Stomach (tissue), 9 donors: ENCODE results near the gene OXER1. TPM values are rescaled to one million over a fixed set of nuclear protein-coding genes. Genes with fewer than 3 reads are reported as not detected.

Experiments
- DNase-seq, 2 donors: peaks; one replicate each; pipeline versions ENCODE4 v3.0.0 to v3.0.0-alpha.2; 2013 to 2019
- H3K27ac ChIP-seq, 5 donors: fragments of 200-600 bp in 4 of 5; sonication (generic) in 4 of 5; one replicate each; pipeline ENCODE4 v1.5.1; 2013 to 2019; ENCODE audit warnings: mild to moderate bottlenecking in 1 of 5, moderate library complexity in 1 of 5
- H3K27me3 ChIP-seq, 3 donors: fragments of 200-600 bp; sonication (generic); one replicate each; pipeline ENCODE4 v1.5.1; 2017 to 2019; ENCODE audit warnings: mixed run types in 1 of 3
- H3K36me3 ChIP-seq, 4 donors: fragments of 200-600 bp; sonication (generic); 1 replicate in 3 of 4; 2 replicates in 1 of 4; pipeline ENCODE4 v1.5.1; 2016 to 2019
- H3K4me1 ChIP-seq, 4 donors: fragments of 200-600 bp; sonication (generic); one replicate each; pipeline ENCODE4 v1.5.1; 2016 to 2019
- H3K4me3 ChIP-seq, 4 donors: fragments of 200-600 bp; sonication (generic) in 3 of 4; one replicate each; pipeline ENCODE4 v1.5.1; 2016 to 2019; ENCODE audit warnings: mild to moderate bottlenecking in 1 of 4
- H3K9me3 ChIP-seq, 4 donors: fragments of 200-600 bp; sonication (generic); one replicate each; pipeline ENCODE4 v1.5.1; 2016 to 2019
- EP300 ChIP-seq: sonication (generic); formaldehyde crosslinking; IDR thresholded peaks from one replicate; pipeline ENCODE4 v1.6.1; 2017; ENCODE audit warnings: antibody characterized with exemption
- POLR2A ChIP-seq, 4 donors: fragments of 450-650 bp; IDR thresholded peaks; one replicate each; pipeline ENCODE4 v1.6.1; 2016; ENCODE audit warnings: antibody characterized with exemption in 4 of 4, control low read depth in 2 of 4, mild to moderate bottlenecking in 1 of 4, moderate library complexity in 1 of 4
- POLR2AphosphoS5 ChIP-seq, 3 donors: sonication (generic); formaldehyde crosslinking; IDR thresholded peaks; one replicate each; pipeline ENCODE4 v1.6.1; 2016; ENCODE audit warnings: antibody characterized with exemption in 3 of 3
- WGBS, 5 donors: extraction: QIAGEN DNeasy Blood & Tissue Kit in 3 of 5; methylation state at CpG; one replicate each; pipeline versions ENCODE4 v1.1.5 to v1.1.7; 2013 to 2018; 5-methylcytosine and 5-hydroxymethylcytosine counted together
- intact Hi-C: fragments of 100-400 bp; cut with DNase I; formaldehyde crosslinking; loops from one replicate; pipeline ENCODE4 v1.15.1; 2023; ENCODE audit warnings: low total_unique reads
- polyA plus RNA-seq, 3 donors: library from polyadenylated mRNA; stranded (reverse); fragments of 200-250 nt; gene quantifications; one replicate each; pipeline ENCODE4 v1.2.3, GENCODE V29; 2013
- total RNA-seq, 5 donors: library from RNA; depleted of rRNA; stranded (reverse); fragments of >200 nt; gene quantifications; one replicate each; pipeline versions ENCODE4 v1.1.0 to v1.2.3, GENCODE V29; 2014 to 2016
- TF ChIP-seq, protein P1 (sequence below), 7 experiments: fragments of 450-650 bp in 4 of 7; fragments of 200-600 bp in 3 of 7; sonication (generic) in 3 of 7; IDR thresholded peaks; one replicate each; pipeline ENCODE4 v1.5.1; 2016 to 2019; ENCODE audit warnings: antibody characterized with exemption in 7 of 7, control low read depth in 2 of 7, mild to moderate bottlenecking in 1 of 7
- donor health status: healthy with polysubstance abuse.
- donor health status: Bipolar disorder and iron deficiency.
- donor health status: healthy.

The OXER1 gene
- total and polyA plus RNA-seq, 8 donors = 0.46 to 7.8 (median 1.5) TPM; not detected in 2

- WGBS, 5 donors = 89 to 98% (median 95%) methylated on average over 2 of the region's 2 CpGs
- no peak overlapping the region for H3K4me3 ChIP-seq
- TF ChIP-seq, protein P1, sequence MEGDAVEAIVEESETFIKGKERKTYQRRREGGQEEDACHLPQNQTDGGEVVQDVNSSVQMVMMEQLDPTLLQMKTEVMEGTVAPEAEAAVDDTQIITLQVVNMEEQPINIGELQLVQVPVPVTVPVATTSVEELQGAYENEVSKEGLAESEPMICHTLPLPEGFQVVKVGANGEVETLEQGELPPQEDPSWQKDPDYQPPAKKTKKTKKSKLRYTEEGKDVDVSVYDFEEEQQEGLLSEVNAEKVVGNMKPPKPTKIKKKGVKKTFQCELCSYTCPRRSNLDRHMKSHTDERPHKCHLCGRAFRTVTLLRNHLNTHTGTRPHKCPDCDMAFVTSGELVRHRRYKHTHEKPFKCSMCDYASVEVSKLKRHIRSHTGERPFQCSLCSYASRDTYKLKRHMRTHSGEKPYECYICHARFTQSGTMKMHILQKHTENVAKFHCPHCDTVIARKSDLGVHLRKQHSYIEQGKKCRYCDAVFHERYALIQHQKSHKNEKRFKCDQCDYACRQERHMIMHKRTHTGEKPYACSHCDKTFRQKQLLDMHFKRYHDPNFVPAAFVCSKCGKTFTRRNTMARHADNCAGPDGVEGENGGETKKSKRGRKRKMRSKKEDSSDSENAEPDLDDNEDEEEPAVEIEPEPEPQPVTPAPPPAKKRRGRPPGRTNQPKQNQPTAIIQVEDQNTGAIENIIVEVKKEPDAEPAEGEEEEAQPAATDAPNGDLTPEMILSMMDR (IDR thresholded peaks at IDR 0.05) = no peak
- TF ChIP-seq EP300 (no peak), POLR2A (IDR thresholded peaks at IDR 0.05) (no peak), POLR2AphosphoS5 (IDR thresholded peaks at IDR 0.05) (no peak)
- H3K36me3 ChIP-seq = peaks cover 0 to 21% (median 13%) of the 10 kb centered on the region in 4 donors
- no peak for DNase-seq
- intact Hi-C loops = no loop called here
- no peak overlapping the region for H3K27ac ChIP-seq
- H3K4me1 ChIP-seq = peaks cover 0 to 17% (median 8%) of the 10 kb centered on the region in 4 donors
- H3K27me3 ChIP-seq = no peaks in the 10 kb centered on the region
- peaks cover 0 to 6% (median 0%) of the 10 kb centered on the region in 4 donors for H3K9me3 ChIP-seq
Observed at GRCh38 chr2:42726680-42727079, 37.3 kb downstream of the OXER1 start.

DNA sequence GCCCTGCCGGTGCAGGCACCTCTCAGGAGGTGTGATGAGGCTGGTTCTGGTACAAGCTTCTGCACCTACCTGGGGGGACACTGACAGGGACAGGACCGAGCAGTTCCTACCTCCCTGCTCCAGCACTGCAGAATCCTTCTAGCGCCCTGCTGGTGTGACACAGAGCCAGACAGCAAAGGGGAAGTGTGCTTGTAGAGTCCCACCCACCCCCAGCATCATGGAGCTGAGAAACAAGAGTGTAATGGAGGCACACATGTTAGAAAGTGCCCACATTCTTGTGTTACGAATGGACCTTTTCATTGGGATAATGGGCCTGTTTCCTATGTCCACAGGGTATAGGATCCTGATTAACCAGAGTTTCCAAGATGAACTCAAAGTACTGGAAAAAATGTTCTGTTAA, 38.3 kb downstream of the OXER1 start:
- Histone ChIP-seq H3K36me3 (peaks cover 0 to 21% (median 13%) of the 10 kb centered on the region in 4 donors), H3K27ac (no peak overlapping the region), H3K27me3 (no peaks in the 10 kb centered on the region), H3K9me3 (peaks cover 0 to 6% (median 0%) of the 10 kb centered on the region in 4 donors), H3K4me3 (no peak overlapping the region), H3K4me1 (peaks cover 0 to 20% (median 8%) of the 10 kb centered on the region in 4 donors)
- intact Hi-C loops = no loop called here
- WGBS, 5 donors = 77 to 90% (median 89%) methylated on average over 3 to 4 of the region's 4 CpGs
- peak in 1 of 2 donors; percentile 11 for DNase-seq
- TF ChIP-seq, protein P1 (IDR thresholded peaks at IDR 0.05) = no peak
- TF ChIP-seq POLR2AphosphoS5 (IDR thresholded peaks at IDR 0.05) (no peak), POLR2A (IDR thresholded peaks at IDR 0.05) (no peak), EP300 (no peak)

DNA sequence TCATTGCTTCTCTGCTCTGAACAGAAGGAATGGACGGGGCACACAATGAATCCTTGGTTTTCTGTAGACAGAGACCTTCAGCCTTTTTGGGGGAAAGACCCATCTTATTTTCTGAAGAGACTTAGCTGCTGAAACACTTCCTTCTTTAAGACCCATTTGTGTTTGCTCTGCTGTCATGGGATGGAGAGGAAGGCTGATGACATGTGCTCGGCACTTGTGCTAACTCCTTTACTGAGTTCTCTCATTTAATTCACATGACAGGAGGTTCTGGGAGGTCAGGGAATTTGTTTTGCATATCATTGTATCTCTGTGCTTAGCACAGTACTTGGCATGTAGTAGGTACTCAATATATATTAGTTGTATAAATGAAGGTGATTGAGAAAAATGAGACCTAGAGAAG, 39.0 kb downstream of the OXER1 start:
- H3K36me3 ChIP-seq = peaks cover 0 to 21% (median 13%) of the 10 kb centered on the region in 4 donors
- no peak for DNase-seq
- no peak overlapping the region for H3K27ac ChIP-seq
- peaks cover 0 to 20% (median 8%) of the 10 kb centered on the region in 4 donors for H3K4me1 ChIP-seq
- no peak overlapping the region for H3K4me3 ChIP-seq
- TF ChIP-seq POLR2A (IDR thresholded peaks at IDR 0.05) (no peak), EP300 (no peak), POLR2AphosphoS5 (IDR thresholded peaks at IDR 0.05) (no peak)
- TF ChIP-seq, protein P1 (IDR thresholded peaks at IDR 0.05) = no peak
- 93 to 95% (median 93%) methylated on average over 2 of the region's 2 CpGs for WGBS, 5 donors
- intact Hi-C loops = no loop called here
- H3K27me3 ChIP-seq = no peaks in the 10 kb centered on the region
- peaks cover 0 to 6% (median 0%) of the 10 kb centered on the region in 4 donors for H3K9me3 ChIP-seq

DNA sequence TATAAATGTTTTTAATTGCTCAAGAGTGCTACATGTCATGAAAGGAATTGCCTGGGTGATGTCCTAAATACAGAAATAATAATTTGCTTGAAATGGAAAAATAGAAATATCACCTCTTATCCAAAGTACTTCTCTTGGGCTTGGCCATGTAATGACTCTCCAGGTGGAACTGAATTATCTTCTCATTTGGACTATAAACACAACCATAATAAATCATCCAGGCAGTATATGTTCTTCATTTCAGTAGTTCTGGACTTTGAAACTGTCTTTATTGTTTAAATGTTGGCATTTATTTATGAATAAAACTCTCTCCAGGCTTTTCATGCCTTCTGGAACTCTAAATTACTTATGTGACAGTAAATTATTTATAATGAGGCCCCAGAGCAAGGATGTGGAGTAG, 40.5 kb downstream of the OXER1 start:
- intact Hi-C loops = no loop called here
- Histone ChIP-seq H3K4me1 (peaks cover 0 to 20% (median 8%) of the 10 kb centered on the region in 4 donors), H3K27ac (no peak overlapping the region)

More for the DNA sequence above, 40.5 kb downstream of the OXER1 start:
- H3K36me3 ChIP-seq = peaks cover 0 to 21% (median 12%) of the 10 kb centered on the region in 4 donors
- no peaks in the 10 kb centered on the region for H3K27me3 ChIP-seq
- no peak for DNase-seq
- H3K4me3 ChIP-seq = no peak overlapping the region
- TF ChIP-seq EP300 (no peak), POLR2A (IDR thresholded peaks at IDR 0.05) (no peak), POLR2AphosphoS5 (IDR thresholded peaks at IDR 0.05) (no peak)
- TF ChIP-seq, protein P1 (IDR thresholded peaks at IDR 0.05) = no peak
- no peaks in the 10 kb centered on the region for H3K9me3 ChIP-seq
